Nephron progenitor cell (in vitro differentiated cells): Measurements from ENCODE around the gene PP2D1.
"Not testable (repeated sequence)": the region's sequence is repeated elsewhere in the genome, so short reads cannot be mapped to it uniquely, and the experiment has no call there.

Source experiments
- DNase-seq: peaks from one replicate; pipeline ENCODE4 v3.0.0; 2021
- H3K27ac Mint-ChIP-seq: 2 replicates; pipeline ENCODE4 v1.8.0; 2021; ENCODE audit warnings: mild to moderate bottlenecking, moderate library complexity, mixed read lengths
- H3K27me3 Mint-ChIP-seq: 2 replicates; pipeline ENCODE4 v1.8.0; 2021; ENCODE audit warnings: mild to moderate bottlenecking, low read depth, mixed read lengths; ENCODE audit not compliant: poor library complexity
- H3K36me3 Mint-ChIP-seq: 2 replicates; pipeline ENCODE4 v1.8.0; 2021; ENCODE audit warnings: low read depth, mixed read lengths
- H3K4me1 Mint-ChIP-seq: 2 replicates; pipeline ENCODE4 v1.8.0; 2021; ENCODE audit warnings: mixed read lengths
- H3K4me3 Mint-ChIP-seq: 2 replicates; pipeline ENCODE4 v1.8.0; 2021; ENCODE audit warnings: mild to moderate bottlenecking, moderate library complexity, mixed read lengths
- H3K9me3 Mint-ChIP-seq: 2 replicates; pipeline ENCODE4 v1.8.0; 2021; ENCODE audit warnings: mild to moderate bottlenecking, moderate library complexity, mixed read lengths
- CTCF ChIP-seq: fragments of 200-600 bp; sonication (generic); IDR thresholded peaks from 2 replicates; pipeline ENCODE4 v1.5.0; 2021; ENCODE audit warnings: antibody characterized with exemption

Gene PP2D1

GRCh38 chr3:20023623-20024405 is 11.8 kb upstream of the PP2D1 start:
- Mint-ChIP-seq H3K9me3 (no peaks in the 10 kb centered on the region), H3K36me3 (no peaks in the 10 kb centered on the region), H3K4me1 (no peaks in the 10 kb centered on the region), H3K27me3 (no peaks in the 10 kb centered on the region), H3K4me3 (no peak overlapping the region), H3K27ac (peak overlapping the region; percentile 10)
- DNase-seq: no peak
- TF ChIP-seq CTCF: no peak

GRCh38 chr3:20022954-20023622 is 11.0 kb upstream of the PP2D1 start:
- no peaks in the 10 kb centered on the region for H3K36me3 Mint-ChIP-seq
- DNase-seq: no peak
- H3K27ac Mint-ChIP-seq: no peak overlapping the region
- no peaks in the 10 kb centered on the region for H3K27me3 Mint-ChIP-seq
- no peak for TF ChIP-seq CTCF
- no peaks in the 10 kb centered on the region for H3K4me1 Mint-ChIP-seq
- H3K9me3 Mint-ChIP-seq: no peaks in the 10 kb centered on the region
- no peak overlapping the region for H3K4me3 Mint-ChIP-seq

- H3K4me1 Mint-ChIP-seq, H3K4me3 Mint-ChIP-seq, H3K36me3 Mint-ChIP-seq, H3K27ac Mint-ChIP-seq, H3K9me3 Mint-ChIP-seq, H3K27me3 Mint-ChIP-seq, DNase-seq: not testable (repeated sequence)
These were observed 4.0 kb upstream of the PP2D1 start for GRCh38 chr3:20016076-20016475.

GRCh38 chr3:20015525-20015924 is 3.5 kb upstream of the PP2D1 start:
- no peaks in the 10 kb centered on the region for H3K36me3 Mint-ChIP-seq
- H3K27ac Mint-ChIP-seq: no peak overlapping the region
- no peaks in the 10 kb centered on the region for H3K9me3 Mint-ChIP-seq
- no peak for DNase-seq
- no peaks in the 10 kb centered on the region for H3K27me3 Mint-ChIP-seq
- TF ChIP-seq CTCF: no peak
- no peaks in the 10 kb centered on the region for H3K4me1 Mint-ChIP-seq
- H3K4me3 Mint-ChIP-seq: no peak overlapping the region

- no peak for TF ChIP-seq CTCF
- H3K36me3 Mint-ChIP-seq: no peaks in the 10 kb centered on the region
- no peak overlapping the region for H3K4me3 Mint-ChIP-seq
- no peak overlapping the region for H3K27ac Mint-ChIP-seq
- no peaks in the 10 kb centered on the region for H3K27me3 Mint-ChIP-seq
- no peaks in the 10 kb centered on the region for H3K9me3 Mint-ChIP-seq
- no peaks in the 10 kb centered on the region for H3K4me1 Mint-ChIP-seq
- no peak for DNase-seq
These were observed 1.3 kb upstream of the PP2D1 start for GRCh38 chr3:20013396-20013795.

GRCh38 chr3:20008646-20009045 is 3.4 kb downstream of the PP2D1 start:
- no peak for DNase-seq
- Mint-ChIP-seq H3K27ac (no peak overlapping the region), H3K4me1 (no peaks in the 10 kb centered on the region), H3K36me3 (no peaks in the 10 kb centered on the region), H3K27me3 (no peaks in the 10 kb centered on the region), H3K9me3 (no peaks in the 10 kb centered on the region), H3K4me3 (no peak overlapping the region)
- TF ChIP-seq CTCF: no peak
